Activated T-cell treated with anti-CD3 and anti-CD28 coated beads, Interleukin-2, amount 50 U/mL, for 72 hours (primary cell): ENCODE measurements around the gene TMEM86A. TPM values are rescaled to one million over a fixed set of nuclear protein-coding genes. Genes with fewer than 3 reads are reported as not detected.
"Not testable (repeated sequence)": the region's sequence is repeated elsewhere in the genome, so short reads cannot be mapped to it uniquely, and the experiment has no call there.

Source experiments
- ATAC-seq, 2 donors: fragments of 150-1000 bp; cut with Tn5 transposase; replicated peaks in 1 of 2; 2 replicates each; pipeline ENCODE4 v1.10.0; 2021; ENCODE audit warnings: moderate library complexity in 2 of 2, mild to moderate bottlenecking in 1 of 2
- DNase-seq, 2 donors: peaks; one replicate each; pipeline ENCODE4 v3.0.0; 2021 to 2022; ENCODE audit warnings: mixed read lengths in 1 of 2
- H3K27ac Mint-ChIP-seq: one replicate; pipeline ENCODE4 v1.8.0; 2022; ENCODE audit warnings: mild to moderate bottlenecking, moderate library complexity, mixed read lengths
- H3K27me3 Mint-ChIP-seq: one replicate; pipeline ENCODE4 v1.8.0; 2022; ENCODE audit warnings: low read depth, mixed read lengths
- H3K36me3 Mint-ChIP-seq, 2 donors: one replicate each; pipeline ENCODE4 v1.8.0; 2022; ENCODE audit warnings: mixed read lengths in 2 of 2, mild to moderate bottlenecking in 1 of 2; ENCODE audit not compliant: insufficient read depth in 2 of 2
- H3K4me1 Mint-ChIP-seq: one replicate; pipeline ENCODE4 v1.8.0; 2022; ENCODE audit warnings: low read depth, mixed read lengths
- H3K4me3 Mint-ChIP-seq, 2 donors: one replicate each; pipeline ENCODE4 v1.8.0; 2022; ENCODE audit warnings: mild to moderate bottlenecking in 2 of 2, mixed read lengths in 2 of 2, moderate library complexity in 2 of 2
- H3K9me3 Mint-ChIP-seq, 2 donors: one replicate each; pipeline ENCODE4 v1.8.0; 2022; ENCODE audit warnings: mixed read lengths in 2 of 2
- total RNA-seq, 2 donors: library from RNA; stranded (reverse); gene quantifications; one replicate each; pipeline ENCODE4 v1.2.3, GENCODE V29; 2022

TMEM86A gene
- total RNA-seq, 2 donors from 2014 or later: 1.0 to 1.8 TPM

DNA sequence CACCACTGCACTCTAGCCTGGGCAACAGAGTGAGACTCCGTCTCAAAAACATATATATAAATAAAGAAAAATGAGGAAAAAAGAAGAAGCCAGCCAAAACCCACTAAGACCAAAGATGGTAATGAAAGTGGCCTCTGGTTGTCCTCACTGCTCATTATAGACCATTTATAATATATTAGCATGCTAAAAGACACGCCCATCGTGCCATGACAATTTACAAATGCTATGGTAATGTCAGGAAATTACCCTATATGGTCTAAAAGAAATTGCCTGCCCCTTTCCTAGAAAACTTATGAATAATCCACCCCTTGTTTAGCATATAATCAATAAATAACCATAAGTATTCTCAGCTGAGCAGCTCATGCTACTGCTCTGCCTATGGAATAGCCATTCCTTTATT is 16.1 kb upstream of the TMEM86A start:
- peaks cover 5% of the 10 kb centered on the region for H3K4me1 Mint-ChIP-seq
- no peak overlapping the region for H3K27ac Mint-ChIP-seq
- no peak for DNase-seq
- H3K27me3 Mint-ChIP-seq: no peaks in the 10 kb centered on the region
- no peak overlapping the region for H3K4me3 Mint-ChIP-seq
- H3K36me3 Mint-ChIP-seq: no peaks in the 10 kb centered on the region
- no peaks in the 10 kb centered on the region for H3K9me3 Mint-ChIP-seq
- ATAC-seq: no peak

GRCh38 chr11:18684267-18684666 is 14.3 kb upstream of the TMEM86A start:
- no peaks in the 10 kb centered on the region for H3K36me3 Mint-ChIP-seq
- H3K27me3 Mint-ChIP-seq: no peaks in the 10 kb centered on the region
- peaks cover 2% of the 10 kb centered on the region for H3K4me1 Mint-ChIP-seq

DNA sequence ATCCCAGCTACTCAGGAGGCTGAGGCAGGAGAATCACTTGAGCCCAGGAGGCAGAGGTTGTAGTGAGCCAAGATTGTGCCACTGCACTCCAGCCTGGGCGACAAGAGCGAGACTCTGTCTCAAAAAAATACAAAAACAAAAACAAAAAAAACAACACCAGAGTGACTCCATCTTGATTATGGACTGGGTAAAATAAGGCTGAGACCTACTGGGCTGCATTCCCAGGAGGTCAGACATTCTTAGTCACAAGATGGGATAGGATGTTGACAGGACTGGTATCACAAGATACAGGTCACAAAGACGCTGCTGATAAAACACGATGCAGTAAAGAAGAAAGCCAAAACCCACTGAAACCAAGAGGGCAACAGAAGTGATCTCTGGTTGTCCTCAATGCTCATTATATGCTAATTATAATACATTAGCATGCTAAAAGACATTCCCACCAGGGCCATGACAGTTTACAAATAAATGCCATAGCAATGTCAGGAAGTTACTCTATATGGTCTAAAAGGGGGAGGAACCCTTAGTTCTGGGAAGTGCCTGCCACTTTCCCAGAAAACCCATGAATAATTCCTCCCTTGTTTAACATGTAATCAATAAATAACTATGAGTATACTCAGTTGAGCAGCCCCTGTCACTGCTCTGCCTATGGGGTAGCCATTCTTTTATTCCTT is 7.0 kb upstream of the TMEM86A start:
- not testable (repeated sequence) for ATAC-seq, H3K4me1 Mint-ChIP-seq

More at GRCh38 chr11:18684267-18684666, 14.3 kb upstream of the TMEM86A start:
- Mint-ChIP-seq H3K27ac (no peak overlapping the region), H3K9me3 (no peaks in the 10 kb centered on the region), H3K4me3 (no peak overlapping the region)
- DNase-seq (no peak), ATAC-seq (no peak)

DNA sequence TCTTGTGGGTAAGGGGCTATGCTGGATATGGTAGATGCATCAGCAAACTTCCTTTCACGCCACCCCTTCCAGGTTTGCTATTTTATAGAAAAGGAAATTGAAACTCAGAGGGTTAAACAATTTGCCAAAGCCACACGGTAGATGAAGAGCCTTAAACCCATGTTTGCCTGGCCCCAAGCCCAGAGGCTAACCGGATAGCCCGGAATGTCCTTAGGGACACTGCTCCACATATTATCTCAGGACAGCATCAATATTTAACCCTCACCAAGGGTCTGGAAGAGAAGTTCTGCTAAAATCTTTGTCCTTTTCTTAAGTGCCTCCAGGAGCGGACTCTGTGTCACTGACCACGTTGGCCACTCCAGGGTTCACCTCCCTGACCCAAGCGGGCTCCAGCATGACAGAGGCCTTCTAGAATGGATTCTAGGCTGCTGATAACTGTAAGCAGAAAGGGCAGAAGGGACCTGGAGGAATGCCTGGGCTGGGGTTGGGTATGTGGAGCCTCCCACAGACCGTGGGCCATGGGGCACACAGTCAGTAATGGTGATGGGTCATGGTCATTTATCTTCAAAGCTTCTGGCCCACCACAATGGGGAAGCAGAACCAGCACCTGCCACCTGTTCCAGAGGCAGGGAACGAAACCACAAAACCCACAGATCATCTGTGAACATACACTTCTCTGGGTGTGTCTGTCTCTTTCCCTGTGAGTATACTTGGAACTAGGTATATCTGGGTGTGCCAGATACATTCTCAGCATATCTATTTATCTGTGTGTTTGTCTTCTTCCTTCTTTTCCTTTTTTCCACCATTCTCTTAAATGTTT is 5.4 kb upstream of the TMEM86A start:
- no peak overlapping the region for H3K27ac Mint-ChIP-seq
- peaks cover 6% of the 10 kb centered on the region for H3K27me3 Mint-ChIP-seq
- H3K9me3 Mint-ChIP-seq: no peaks in the 10 kb centered on the region
- H3K4me1 Mint-ChIP-seq: peaks cover 6% of the 10 kb centered on the region
- no peaks in the 10 kb centered on the region for H3K36me3 Mint-ChIP-seq
- ATAC-seq: no peak
- H3K4me3 Mint-ChIP-seq: no peak overlapping the region
- DNase-seq: no peak

More for the DNA sequence above, 7.0 kb upstream of the TMEM86A start:
- H3K27me3 Mint-ChIP-seq, H3K4me3 Mint-ChIP-seq, H3K36me3 Mint-ChIP-seq, DNase-seq, H3K27ac Mint-ChIP-seq, H3K9me3 Mint-ChIP-seq: not testable (repeated sequence)

- Mint-ChIP-seq H3K36me3 (no peaks in the 10 kb centered on the region), H3K4me1 (peaks cover 20% of the 10 kb centered on the region), H3K9me3 (no peaks in the 10 kb centered on the region), H3K4me3 (no peak overlapping the region), H3K27me3 (peaks cover 19% of the 10 kb centered on the region), H3K27ac (no peak overlapping the region)
- DNase-seq (no peak), ATAC-seq (no peak)
Observed at GRCh38 chr11:18696638-18697225, 1.8 kb upstream of the TMEM86A start.

DNA sequence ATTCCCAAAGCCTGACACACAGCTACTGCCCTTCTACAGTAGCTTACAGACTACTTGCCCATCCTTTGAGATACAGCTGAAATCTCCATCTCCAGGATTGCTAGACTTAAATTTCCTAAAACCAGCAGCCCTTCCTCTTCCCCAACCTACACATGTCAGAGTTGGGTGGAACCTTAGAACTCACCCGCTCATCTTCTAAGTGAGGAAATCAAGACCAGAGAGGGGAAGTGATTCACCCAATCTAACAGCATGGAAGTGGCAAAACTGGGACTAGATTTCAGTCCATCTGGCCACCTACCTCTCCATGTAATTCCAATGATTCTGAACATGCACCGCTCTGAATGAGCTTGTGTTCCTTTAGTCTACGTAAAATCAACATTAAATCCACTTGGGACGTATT is 1.0 kb upstream of the TMEM86A start:
- H3K27me3 Mint-ChIP-seq: peaks cover 19% of the 10 kb centered on the region
- ATAC-seq (no peak), DNase-seq (no peak)
- no peak overlapping the region for H3K27ac Mint-ChIP-seq
- no peaks in the 10 kb centered on the region for H3K9me3 Mint-ChIP-seq
- H3K4me3 Mint-ChIP-seq: peak overlapping the region in 1 of 2 donors; percentile 81
- no peaks in the 10 kb centered on the region for H3K36me3 Mint-ChIP-seq
- peaks cover 20% of the 10 kb centered on the region for H3K4me1 Mint-ChIP-seq

DNA sequence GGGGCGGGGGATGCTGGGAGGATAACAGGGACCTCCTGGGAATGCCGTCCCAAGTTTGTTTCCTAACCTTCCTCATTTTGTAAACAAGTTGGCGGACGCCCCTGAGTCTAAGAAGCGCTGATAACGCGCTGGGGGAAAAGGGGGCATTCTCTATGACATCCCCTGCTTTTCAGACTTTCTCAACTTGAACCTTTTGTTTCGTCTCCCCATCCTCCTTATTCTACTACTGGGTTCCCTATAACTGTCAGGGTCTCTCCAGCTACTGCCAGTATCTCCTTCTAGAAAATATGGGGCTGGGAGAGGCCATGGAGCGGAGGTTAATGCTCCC is 654 bp downstream of the TMEM86A start:
- DNase-seq: no peak
- Mint-ChIP-seq H3K27ac (no peak overlapping the region), H3K36me3 (no peaks in the 10 kb centered on the region), H3K9me3 (no peaks in the 10 kb centered on the region), H3K4me3 (peak overlapping the region; percentile 76 to 78), H3K27me3 (peaks cover 19% of the 10 kb centered on the region), H3K4me1 (peaks cover 22% of the 10 kb centered on the region)
- no peak for ATAC-seq

GRCh38 chr11:18699848-18700261 is 1.3 kb downstream of the TMEM86A start:
- Mint-ChIP-seq H3K27me3 (peaks cover 25% of the 10 kb centered on the region), H3K9me3 (no peaks in the 10 kb centered on the region), H3K27ac (no peak overlapping the region), H3K4me3 (peak overlapping the region; percentile 76 to 78), H3K36me3 (no peaks in the 10 kb centered on the region), H3K4me1 (peaks cover 28% of the 10 kb centered on the region)
- ATAC-seq (no peak), DNase-seq (no peak)

DNA sequence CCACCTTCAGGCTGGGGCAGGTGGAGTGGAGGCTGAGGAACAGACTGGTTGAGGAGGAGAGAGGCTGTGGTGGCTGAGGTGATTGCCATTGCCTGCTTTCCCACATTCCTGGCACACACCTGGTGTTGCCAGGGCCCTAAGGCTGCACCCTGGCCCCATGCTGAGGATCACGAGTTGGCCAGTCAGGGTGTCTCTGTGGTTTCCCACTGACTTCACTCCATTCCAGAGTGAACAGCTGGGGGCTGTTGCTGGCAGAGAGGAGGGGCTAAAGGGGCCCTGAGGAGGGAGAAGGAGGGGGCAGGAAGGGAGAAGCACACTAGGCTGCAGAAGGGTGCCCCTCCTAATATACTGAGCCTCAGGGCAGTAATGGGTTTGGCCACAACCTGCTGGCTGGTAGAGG is 1.8 kb downstream of the TMEM86A start:
- ATAC-seq: no peak
- H3K36me3 Mint-ChIP-seq: no peaks in the 10 kb centered on the region
- peaks cover 30% of the 10 kb centered on the region for H3K27me3 Mint-ChIP-seq
- no peaks in the 10 kb centered on the region for H3K9me3 Mint-ChIP-seq
- H3K4me3 Mint-ChIP-seq: peak overlapping the region; percentile 76 to 78
- H3K4me1 Mint-ChIP-seq: peaks cover 33% of the 10 kb centered on the region
- H3K27ac Mint-ChIP-seq: no peak overlapping the region
- no peak for DNase-seq

DNA sequence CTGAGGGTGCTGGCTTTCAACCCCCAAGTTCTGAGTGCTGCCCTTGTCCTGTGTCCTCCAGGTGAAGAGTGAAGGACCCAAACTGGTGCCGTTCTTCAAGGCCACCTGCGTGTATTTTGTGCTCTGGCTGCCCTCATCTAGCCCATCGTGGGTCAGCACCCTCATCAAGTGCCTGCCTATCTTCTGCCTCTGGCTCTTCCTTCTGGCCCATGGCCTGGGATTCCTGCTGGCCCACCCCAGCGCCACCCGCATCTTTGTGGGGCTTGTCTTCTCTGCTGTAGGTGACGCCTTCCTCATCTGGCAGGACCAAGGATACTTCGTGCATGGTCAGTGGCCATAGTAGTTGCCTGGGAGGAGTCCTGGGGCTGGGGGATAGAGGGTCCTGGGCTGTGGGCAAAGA is 2.3 kb downstream of the TMEM86A start:
- H3K36me3 Mint-ChIP-seq: no peaks in the 10 kb centered on the region
- ATAC-seq: no peak
- H3K4me1 Mint-ChIP-seq: peaks cover 38% of the 10 kb centered on the region
- H3K9me3 Mint-ChIP-seq: no peaks in the 10 kb centered on the region
- no peak overlapping the region for H3K4me3 Mint-ChIP-seq
- H3K27me3 Mint-ChIP-seq: peaks cover 31% of the 10 kb centered on the region
- DNase-seq: no peak
- no peak overlapping the region for H3K27ac Mint-ChIP-seq

DNA sequence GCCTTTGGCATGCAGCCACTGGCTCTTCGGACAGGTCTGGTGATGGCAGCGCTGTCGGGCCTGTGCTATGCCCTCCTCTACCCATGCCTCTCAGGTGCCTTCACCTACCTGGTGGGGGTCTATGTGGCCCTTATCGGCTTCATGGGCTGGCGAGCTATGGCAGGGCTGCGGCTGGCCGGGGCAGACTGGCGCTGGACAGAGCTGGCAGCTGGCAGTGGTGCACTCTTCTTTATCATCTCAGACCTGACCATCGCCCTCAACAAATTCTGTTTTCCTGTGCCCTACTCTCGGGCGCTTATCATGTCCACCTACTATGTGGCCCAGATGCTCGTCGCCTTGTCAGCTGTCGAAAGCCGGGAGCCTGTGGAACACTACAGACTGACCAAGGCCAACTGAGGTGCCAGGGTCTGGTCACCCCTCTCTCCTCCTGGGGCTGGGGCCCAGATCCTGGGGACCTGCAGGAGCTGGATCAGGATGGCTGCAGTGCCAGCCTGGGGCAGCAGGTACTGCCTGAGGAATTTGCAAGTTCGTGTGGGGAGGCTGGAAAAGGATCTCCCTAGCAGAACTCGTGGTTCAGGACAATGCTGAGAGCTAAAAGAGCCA is 3.1 kb downstream of the TMEM86A start:
- Mint-ChIP-seq H3K27ac (no peak overlapping the region), H3K4me3 (no peak overlapping the region), H3K4me1 (peaks cover 43% of the 10 kb centered on the region), H3K27me3 (peaks cover 36% of the 10 kb centered on the region), H3K9me3 (no peaks in the 10 kb centered on the region), H3K36me3 (no peaks in the 10 kb centered on the region)
- DNase-seq (no peak), ATAC-seq (no peak)

- no peak overlapping the region for H3K4me3 Mint-ChIP-seq
- DNase-seq: no peak
- ATAC-seq: no peak
- H3K27ac Mint-ChIP-seq: no peak overlapping the region
- H3K27me3 Mint-ChIP-seq: peaks cover 44% of the 10 kb centered on the region
- no peaks in the 10 kb centered on the region for H3K36me3 Mint-ChIP-seq
- H3K4me1 Mint-ChIP-seq: peaks cover 42% of the 10 kb centered on the region
- no peaks in the 10 kb centered on the region for H3K9me3 Mint-ChIP-seq
Observed at GRCh38 chr11:18703001-18703763, 4.6 kb downstream of the TMEM86A start.
